IPS-18a (cell line): ENCODE data around the gene ZNF728.
"Not testable (repeated sequence)": the region's sequence is repeated elsewhere in the genome, so short reads cannot be mapped to it uniquely, and the experiment has no call there.

Experiments used
- H3K27ac ChIP-seq: one replicate; pipeline ENCODE4 v1.5.1; 2013; ENCODE audit warnings: low read length
- H3K27me3 ChIP-seq: one replicate; pipeline ENCODE4 v1.6.1; 2013; ENCODE audit warnings: mild to moderate bottlenecking, low read length; ENCODE audit not compliant: control insufficient read depth, insufficient read depth
- H3K36me3 ChIP-seq: one replicate; pipeline ENCODE4 v1.6.1; 2013; ENCODE audit warnings: low read depth, low read length; ENCODE audit not compliant: control insufficient read depth
- H3K4me1 ChIP-seq: one replicate; pipeline ENCODE4 v1.6.1; 2013; ENCODE audit warnings: low read depth, low read length; ENCODE audit not compliant: control insufficient read depth
- H3K4me3 ChIP-seq: one replicate; pipeline ENCODE4 v1.5.1; 2013; ENCODE audit warnings: low read length
- H3K9ac ChIP-seq: one replicate; pipeline ENCODE4 v1.6.1; 2013; ENCODE audit warnings: mild to moderate bottlenecking, low read length, moderate library complexity
- H3K9me3 ChIP-seq: one replicate; pipeline ENCODE4 v1.6.1; 2013; ENCODE audit warnings: low read depth, low read length; ENCODE audit not compliant: control insufficient read depth

ZNF728 gene

GRCh38 chr19:22925181-22925580, 77.8 kb downstream of the ZNF728 start:
- H3K27ac ChIP-seq, H3K9ac ChIP-seq, H3K36me3 ChIP-seq, H3K4me1 ChIP-seq, H3K4me3 ChIP-seq, H3K27me3 ChIP-seq: not testable (repeated sequence)
- peaks cover 50% of the 10 kb centered on the region for H3K9me3 ChIP-seq
